Caco-2 (cell line): Measurements from ENCODE around the gene AGMO. TPM values are rescaled to one million over a fixed set of nuclear protein-coding genes. Genes with fewer than 3 reads are reported as not detected.

Experiments
- BruUV-seq: library from RNA; stranded (reverse); fragments of 400-500 nt; replicated peaks from 2 replicates; lab custom pipeline; 2021; lab: Mats Ljungman, UMichigan
- CTCF ChIA-PET: fragments of 300-600 bp; sonication (Branson Sonifier 250); formaldehyde crosslinking; loops from one replicate; lab custom pipeline; 2022; ENCODE audit warnings: antibody characterized with exemption; lab: Charles Lee
- POLR2A ChIA-PET: fragments of 300-600 bp; sonication (Branson Sonifier 250); formaldehyde crosslinking; loops from one replicate; lab custom pipeline; 2022; ENCODE audit warnings: antibody characterized with exemption; lab: Charles Lee
- DNase-seq, 2 experiments: peaks; one replicate each; pipeline versions ENCODE4 v3.0.0 to v3.0.0-alpha.2; 2020 to 2022
- H3K27me3 ChIP-seq: replicated peaks from 2 replicates; pipeline ENCODE4 v1.6.0; 2011; ENCODE audit warnings: low read length; ENCODE audit not compliant: control insufficient read depth, insufficient read depth
- H3K36me3 ChIP-seq: 2 replicates; pipeline ENCODE4 v1.5.1; 2011; ENCODE audit warnings: low read length; ENCODE audit not compliant: control insufficient read depth, insufficient read depth
- H3K4me1 ChIP-seq: fragments of 250-450 bp; sonication (Bioruptor Pico); 2 replicates; pipeline ENCODE4 v1.5.1; 2020; ENCODE audit warnings: mild to moderate bottlenecking
- H3K4me3 ChIP-seq: 2 replicates; pipeline ENCODE4 v1.5.1; 2011; ENCODE audit warnings: low read depth, mild to moderate bottlenecking, control low read depth, low read length
- H3K9me3 ChIP-seq: fragments of 250-450 bp; sonication (Bioruptor Pico); 2 replicates; pipeline ENCODE4 v1.5.1; 2020; ENCODE audit warnings: mild to moderate bottlenecking, moderate library complexity
- H3K27ac Mint-ChIP-seq: one replicate; pipeline ENCODE4 v1.8.0; 2022; ENCODE audit warnings: mixed read lengths; ENCODE audit not compliant: unreplicated experiment
- H3K27me3 Mint-ChIP-seq: one replicate; pipeline ENCODE4 v1.8.0; 2022; ENCODE audit warnings: mixed read lengths; ENCODE audit not compliant: insufficient read depth, unreplicated experiment
- H3K36me3 Mint-ChIP-seq: one replicate; pipeline ENCODE4 v1.8.0; 2022; ENCODE audit warnings: mild to moderate bottlenecking, mixed read lengths; ENCODE audit not compliant: insufficient read depth, unreplicated experiment
- H3K4me1 Mint-ChIP-seq: one replicate; pipeline ENCODE4 v1.8.0; 2022; ENCODE audit warnings: low read depth, mixed read lengths; ENCODE audit not compliant: unreplicated experiment
- H3K4me3 Mint-ChIP-seq: one replicate; pipeline ENCODE4 v1.8.0; 2022; ENCODE audit warnings: mild to moderate bottlenecking, moderate library complexity, mixed read lengths; ENCODE audit not compliant: unreplicated experiment
- H3K9me3 Mint-ChIP-seq: one replicate; pipeline ENCODE4 v1.8.0; 2022; ENCODE audit warnings: mixed read lengths; ENCODE audit not compliant: unreplicated experiment
- intact Hi-C: fragments of 100-400 bp; cut with micrococcal nuclease; formaldehyde crosslinking; loops from one replicate; pipeline ENCODE4 v1.10.0; 2022; ENCODE audit not compliant: unreplicated experiment
- total RNA-seq: library from RNA; stranded (reverse); gene quantifications from 2 replicates; pipeline ENCODE4 v1.2.3, GENCODE V29; 2022
- TF ChIP-seq, protein P1 (sequence below), 2 experiments: fragments of 200-600 bp in 1 of 2; IDR thresholded peaks; 1 replicate in 1 of 2; 2 replicates in 1 of 2; pipeline versions ENCODE4 v1.5.1 to v1.8.0; 2011 to 2022; ENCODE audit warnings: antibody characterized with exemption in 1 of 2, control low read depth in 1 of 2, inconsistent platforms in 1 of 2, low read depth in 1 of 2, low read length in 1 of 2, mild to moderate bottlenecking in 1 of 2, moderate library complexity in 1 of 2; ENCODE audit not compliant: insufficient read depth in 1 of 2, severe bottlenecking in 1 of 2, unreplicated experiment in 1 of 2

The AGMO gene
- total RNA-seq, 1 experiment from 2014 or later: 0.16 TPM

GRCh38 chr7:15603124-15603523 is 41.3 kb upstream of the AGMO start:
- CTCF ChIA-PET: no interaction called here
- H3K9me3 Mint-ChIP-seq: no peaks in the 10 kb centered on the region
- H3K27ac Mint-ChIP-seq: no peak overlapping the region
- Histone ChIP-seq H3K4me1 (no peaks in the 10 kb centered on the region), H3K9me3 (no peaks in the 10 kb centered on the region), H3K36me3 (no peaks in the 10 kb centered on the region), H3K27me3 (no peaks in the 10 kb centered on the region), H3K4me3 (no peak overlapping the region)
- no peaks in the 10 kb centered on the region for H3K27me3 Mint-ChIP-seq
- TF ChIP-seq, protein P1, sequence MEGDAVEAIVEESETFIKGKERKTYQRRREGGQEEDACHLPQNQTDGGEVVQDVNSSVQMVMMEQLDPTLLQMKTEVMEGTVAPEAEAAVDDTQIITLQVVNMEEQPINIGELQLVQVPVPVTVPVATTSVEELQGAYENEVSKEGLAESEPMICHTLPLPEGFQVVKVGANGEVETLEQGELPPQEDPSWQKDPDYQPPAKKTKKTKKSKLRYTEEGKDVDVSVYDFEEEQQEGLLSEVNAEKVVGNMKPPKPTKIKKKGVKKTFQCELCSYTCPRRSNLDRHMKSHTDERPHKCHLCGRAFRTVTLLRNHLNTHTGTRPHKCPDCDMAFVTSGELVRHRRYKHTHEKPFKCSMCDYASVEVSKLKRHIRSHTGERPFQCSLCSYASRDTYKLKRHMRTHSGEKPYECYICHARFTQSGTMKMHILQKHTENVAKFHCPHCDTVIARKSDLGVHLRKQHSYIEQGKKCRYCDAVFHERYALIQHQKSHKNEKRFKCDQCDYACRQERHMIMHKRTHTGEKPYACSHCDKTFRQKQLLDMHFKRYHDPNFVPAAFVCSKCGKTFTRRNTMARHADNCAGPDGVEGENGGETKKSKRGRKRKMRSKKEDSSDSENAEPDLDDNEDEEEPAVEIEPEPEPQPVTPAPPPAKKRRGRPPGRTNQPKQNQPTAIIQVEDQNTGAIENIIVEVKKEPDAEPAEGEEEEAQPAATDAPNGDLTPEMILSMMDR (IDR thresholded peaks at IDR 0.05; ENCODE audit: insufficient read depth in 1 of 2, low read depth in 1 of 2, low read length in 1 of 2, severe bottlenecking in 1 of 2, unreplicated experiment in 1 of 2): no peak
- intact Hi-C loops: no loop called here
- no peaks in the 10 kb centered on the region for H3K4me1 Mint-ChIP-seq
- no peak for DNase-seq
- H3K36me3 Mint-ChIP-seq: no peaks in the 10 kb centered on the region
- no peak overlapping the region for H3K4me3 Mint-ChIP-seq
- POLR2A ChIA-PET: no interaction called here
- no TSS peak for BruUV-seq

GRCh38 chr7:15602236-15602635 is 40.4 kb upstream of the AGMO start:
- Histone ChIP-seq H3K27me3 (no peaks in the 10 kb centered on the region), H3K4me1 (no peaks in the 10 kb centered on the region), H3K9me3 (no peaks in the 10 kb centered on the region), H3K4me3 (no peak overlapping the region), H3K36me3 (no peaks in the 10 kb centered on the region)
- H3K4me1 Mint-ChIP-seq: no peaks in the 10 kb centered on the region
- CTCF ChIA-PET: no interaction called here
- no peaks in the 10 kb centered on the region for H3K9me3 Mint-ChIP-seq
- H3K4me3 Mint-ChIP-seq: no peak overlapping the region
- intact Hi-C loops: no loop called here
- H3K36me3 Mint-ChIP-seq: no peaks in the 10 kb centered on the region
- DNase-seq: no peak
- H3K27me3 Mint-ChIP-seq: no peaks in the 10 kb centered on the region
- BruUV-seq: no TSS peak
- no peak overlapping the region for H3K27ac Mint-ChIP-seq
- POLR2A ChIA-PET: no interaction called here
- TF ChIP-seq, protein P1 (IDR thresholded peaks at IDR 0.05; ENCODE audit: insufficient read depth in 1 of 2, low read depth in 1 of 2, low read length in 1 of 2, severe bottlenecking in 1 of 2, unreplicated experiment in 1 of 2): no peak

- H3K27me3 Mint-ChIP-seq: no peaks in the 10 kb centered on the region
- ChIA-PET CTCF (no interaction called here), POLR2A (no interaction called here)
- no peaks in the 10 kb centered on the region for H3K36me3 Mint-ChIP-seq
- Histone ChIP-seq H3K4me3 (no peak overlapping the region), H3K4me1 (no peaks in the 10 kb centered on the region), H3K27me3 (no peaks in the 10 kb centered on the region), H3K36me3 (no peaks in the 10 kb centered on the region), H3K9me3 (no peaks in the 10 kb centered on the region)
- TF ChIP-seq, protein P1 (IDR thresholded peaks at IDR 0.05; ENCODE audit: insufficient read depth in 1 of 2, low read depth in 1 of 2, low read length in 1 of 2, severe bottlenecking in 1 of 2, unreplicated experiment in 1 of 2): no peak
- no peak overlapping the region for H3K27ac Mint-ChIP-seq
- no peak for DNase-seq
- H3K9me3 Mint-ChIP-seq: no peaks in the 10 kb centered on the region
- BruUV-seq: no TSS peak
- intact Hi-C loops: no loop called here
- H3K4me3 Mint-ChIP-seq: no peak overlapping the region
- H3K4me1 Mint-ChIP-seq: no peaks in the 10 kb centered on the region
Observed at GRCh38 chr7:15601175-15601574, 39.4 kb upstream of the AGMO start.
